GM21737 (cell line): Measurements from ENCODE around the gene MAPT.

ENCODE experiments used
- ATAC-seq: cut with Tn5 transposase; IDR thresholded peaks from one replicate; pipeline ENCODE4 v1.9.1; 2021; ENCODE audit warnings: mild to moderate bottlenecking, moderate library complexity; ENCODE audit not compliant: unreplicated experiment

MAPT gene

DNA sequence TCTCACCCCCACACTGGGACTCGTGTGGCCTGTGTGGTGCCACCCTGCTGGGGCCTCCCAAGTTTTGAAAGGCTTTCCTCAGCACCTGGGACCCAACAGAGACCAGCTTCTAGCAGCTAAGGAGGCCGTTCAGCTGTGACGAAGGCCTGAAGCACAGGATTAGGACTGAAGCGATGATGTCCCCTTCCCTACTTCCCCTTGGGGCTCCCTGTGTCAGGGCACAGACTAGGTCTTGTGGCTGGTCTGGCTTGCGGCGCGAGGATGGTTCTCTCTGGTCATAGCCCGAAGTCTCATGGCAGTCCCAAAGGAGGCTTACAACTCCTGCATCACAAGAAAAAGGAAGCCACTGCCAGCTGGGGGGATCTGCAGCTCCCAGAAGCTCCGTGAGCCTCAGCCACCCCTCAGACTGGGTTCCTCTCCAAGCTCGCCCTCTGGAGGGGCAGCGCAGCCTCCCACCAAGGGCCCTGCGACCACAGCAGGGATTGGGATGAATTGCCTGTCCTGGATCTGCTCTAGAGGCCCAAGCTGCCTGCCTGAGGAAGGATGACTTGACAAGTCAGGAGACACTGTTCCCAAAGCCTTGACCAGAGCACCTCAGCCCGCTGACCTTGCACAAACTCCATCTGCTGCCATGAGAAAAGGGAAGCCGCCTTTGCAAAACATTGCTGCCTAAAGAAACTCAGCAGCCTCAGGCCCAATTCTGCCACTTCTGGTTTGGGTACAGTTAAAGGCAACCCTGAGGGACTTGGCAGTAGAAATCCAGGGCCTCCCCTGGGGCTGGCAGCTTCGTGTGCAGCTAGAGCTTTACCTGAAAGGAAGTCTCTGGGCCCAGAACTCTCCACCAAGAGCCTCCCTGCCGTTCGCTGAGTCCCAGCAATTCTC lies 132.1 kb downstream of the MAPT start:
- ATAC-seq = no peak

DNA sequence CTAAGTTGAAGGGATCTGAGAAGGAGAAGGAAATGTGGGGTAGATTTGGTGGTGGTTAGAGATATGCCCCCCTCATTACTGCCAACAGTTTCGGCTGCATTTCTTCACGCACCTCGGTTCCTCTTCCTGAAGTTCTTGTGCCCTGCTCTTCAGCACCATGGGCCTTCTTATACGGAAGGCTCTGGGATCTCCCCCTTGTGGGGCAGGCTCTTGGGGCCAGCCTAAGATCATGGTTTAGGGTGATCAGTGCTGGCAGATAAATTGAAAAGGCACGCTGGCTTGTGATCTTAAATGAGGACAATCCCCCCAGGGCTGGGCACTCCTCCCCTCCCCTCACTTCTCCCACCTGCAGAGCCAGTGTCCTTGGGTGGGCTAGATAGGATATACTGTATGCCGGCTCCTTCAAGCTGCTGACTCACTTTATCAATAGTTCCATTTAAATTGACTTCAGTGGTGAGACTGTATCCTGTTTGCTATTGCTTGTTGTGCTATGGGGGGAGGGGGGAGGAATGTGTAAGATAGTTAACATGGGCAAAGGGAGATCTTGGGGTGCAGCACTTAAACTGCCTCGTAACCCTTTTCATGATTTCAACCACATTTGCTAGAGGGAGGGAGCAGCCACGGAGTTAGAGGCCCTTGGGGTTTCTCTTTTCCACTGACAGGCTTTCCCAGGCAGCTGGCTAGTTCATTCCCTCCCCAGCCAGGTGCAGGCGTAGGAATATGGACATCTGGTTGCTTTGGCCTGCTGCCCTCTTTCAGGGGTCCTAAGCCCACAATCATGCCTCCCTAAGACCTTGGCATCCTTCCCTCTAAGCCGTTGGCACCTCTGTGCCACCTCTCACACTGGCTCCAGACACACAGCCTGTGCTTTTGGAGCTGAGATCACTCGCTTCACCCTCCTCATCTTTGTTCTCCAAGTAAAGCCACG lies 133.0 kb downstream of the MAPT start:
- no peak for ATAC-seq

DNA sequence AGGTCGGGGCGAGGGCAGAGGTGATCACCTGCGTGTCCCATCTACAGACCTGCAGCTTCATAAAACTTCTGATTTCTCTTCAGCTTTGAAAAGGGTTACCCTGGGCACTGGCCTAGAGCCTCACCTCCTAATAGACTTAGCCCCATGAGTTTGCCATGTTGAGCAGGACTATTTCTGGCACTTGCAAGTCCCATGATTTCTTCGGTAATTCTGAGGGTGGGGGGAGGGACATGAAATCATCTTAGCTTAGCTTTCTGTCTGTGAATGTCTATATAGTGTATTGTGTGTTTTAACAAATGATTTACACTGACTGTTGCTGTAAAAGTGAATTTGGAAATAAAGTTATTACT lies 133.6 kb downstream of the MAPT start:
- ATAC-seq = no peak

DNA sequence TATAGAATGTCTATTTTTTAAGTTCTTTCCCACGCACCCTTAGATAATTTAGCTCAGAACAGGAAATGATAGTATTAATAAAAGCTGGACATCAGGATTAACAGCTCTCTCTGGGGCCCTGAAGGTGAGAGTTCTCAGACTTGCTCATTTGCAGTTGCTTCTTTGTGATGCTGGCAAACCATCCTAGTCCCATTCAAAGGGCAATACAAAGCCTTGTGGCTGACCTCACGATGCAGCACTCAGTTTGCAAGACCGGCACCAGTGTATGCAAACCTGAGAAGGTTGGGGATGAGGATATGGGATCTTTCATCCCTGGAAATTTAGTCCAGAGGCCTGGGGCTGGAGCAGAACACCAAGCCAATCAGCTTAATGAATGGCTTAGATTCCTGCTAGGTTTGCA lies 134.0 kb downstream of the MAPT start:
- no peak for ATAC-seq

DNA sequence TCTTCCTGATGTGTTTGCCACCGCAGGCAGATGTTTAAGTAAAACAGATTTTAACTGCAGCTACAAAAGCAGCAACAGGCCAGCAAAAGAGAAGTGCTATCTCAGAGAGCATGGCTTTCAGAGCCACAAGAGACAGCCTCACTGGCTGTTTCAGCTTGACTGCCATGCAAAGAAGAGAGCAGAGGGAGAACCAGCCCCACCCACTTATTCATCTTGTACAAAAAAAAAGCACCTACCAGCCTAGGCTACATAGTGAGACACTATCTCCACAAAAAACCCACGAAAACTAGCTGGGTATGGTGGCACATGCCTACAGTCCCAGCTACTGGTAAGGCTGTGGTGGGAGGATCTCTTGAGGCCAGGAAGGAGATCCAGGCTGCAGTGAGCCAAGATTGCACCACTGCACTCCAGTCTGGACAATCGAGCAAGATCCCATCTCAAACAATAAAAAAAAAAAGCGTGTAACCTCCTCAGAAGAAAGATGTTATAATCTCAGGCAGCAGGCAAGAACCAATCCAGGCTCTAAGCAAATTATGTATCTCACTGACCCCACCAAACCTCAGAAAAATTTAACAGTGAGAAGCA lies 134.7 kb downstream of the MAPT start:
- no peak for ATAC-seq

DNA sequence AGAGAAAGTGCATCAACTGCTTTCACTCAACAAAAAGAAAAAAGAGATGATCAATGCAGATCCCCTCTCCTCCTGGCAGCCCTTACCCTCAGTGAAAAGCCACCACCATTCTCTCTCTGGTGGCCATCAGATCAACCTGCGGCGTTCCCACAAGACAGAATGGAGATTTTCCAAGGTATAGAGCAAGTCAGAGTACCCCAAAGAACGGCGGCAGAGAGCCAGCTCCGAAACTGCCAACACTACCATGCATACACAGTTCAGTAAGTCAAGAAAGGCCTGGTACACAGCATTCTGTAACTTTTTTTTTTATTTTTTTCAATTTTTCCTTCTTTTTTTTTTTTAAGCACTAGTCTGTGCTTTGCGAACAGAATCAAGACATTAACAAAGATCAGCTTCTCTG lies 135.3 kb downstream of the MAPT start:
- no peak for ATAC-seq

DNA sequence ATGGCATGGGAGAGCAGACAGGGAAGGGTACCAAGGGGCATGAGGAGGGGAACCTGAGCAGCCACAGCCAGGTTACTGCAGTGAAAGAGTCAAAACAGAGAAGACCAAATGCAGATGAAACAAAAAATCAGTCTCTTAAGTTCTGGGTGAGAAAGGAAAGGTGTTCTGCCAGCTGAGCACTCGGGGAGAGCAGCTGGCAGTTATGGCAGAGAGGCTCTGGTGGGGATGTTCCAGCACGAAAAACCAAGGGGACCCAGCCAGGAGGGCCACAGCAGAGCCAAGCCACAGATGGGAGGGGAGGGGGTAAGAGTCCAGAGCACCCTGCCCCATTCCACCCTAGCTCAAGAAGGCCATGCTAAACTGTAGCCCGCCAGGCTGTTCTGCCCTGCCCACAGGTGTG lies 136.4 kb downstream of the MAPT start:
- ATAC-seq = no peak

DNA sequence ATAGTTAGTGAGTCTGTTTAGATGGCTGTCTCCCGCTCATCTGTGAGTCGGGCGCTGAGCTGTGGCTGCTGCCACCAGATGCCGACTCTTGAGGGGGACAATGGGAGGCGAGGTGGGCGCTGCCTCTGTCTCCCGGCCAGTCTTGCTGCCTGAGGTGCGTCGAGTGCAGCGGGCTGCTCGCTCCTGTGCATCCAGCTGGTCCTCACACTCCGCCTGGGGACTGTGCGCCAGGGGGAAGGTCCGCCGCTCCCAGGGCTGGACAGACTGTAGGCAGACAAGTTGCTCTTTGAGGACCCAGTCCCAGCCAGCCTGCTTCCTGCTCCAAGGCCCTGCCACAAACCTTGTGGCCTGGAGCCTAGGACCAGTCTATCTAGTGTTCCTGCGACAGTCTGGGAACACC lies 137.1 kb downstream of the MAPT start:
- ATAC-seq = no peak

DNA sequence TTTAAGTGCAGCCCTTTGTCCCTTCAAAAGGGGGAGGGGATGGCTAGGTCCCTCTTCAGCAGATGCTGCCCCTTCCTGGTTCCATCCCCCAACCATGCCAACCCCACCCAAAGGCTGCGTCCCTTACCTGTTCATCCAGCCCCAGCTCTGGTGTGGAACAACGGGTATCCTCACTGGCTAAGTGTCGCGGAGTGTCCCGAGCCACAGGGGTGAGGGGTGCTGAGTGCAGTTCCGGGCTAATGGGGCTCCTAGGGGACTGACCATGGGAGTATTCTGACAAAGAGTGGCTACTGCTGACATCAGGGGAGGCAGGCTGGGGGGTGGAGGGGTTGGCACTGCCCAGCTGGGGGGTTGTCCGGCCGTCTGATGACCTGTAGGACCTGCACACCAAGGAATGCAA lies 137.6 kb downstream of the MAPT start:
- no peak for ATAC-seq

DNA sequence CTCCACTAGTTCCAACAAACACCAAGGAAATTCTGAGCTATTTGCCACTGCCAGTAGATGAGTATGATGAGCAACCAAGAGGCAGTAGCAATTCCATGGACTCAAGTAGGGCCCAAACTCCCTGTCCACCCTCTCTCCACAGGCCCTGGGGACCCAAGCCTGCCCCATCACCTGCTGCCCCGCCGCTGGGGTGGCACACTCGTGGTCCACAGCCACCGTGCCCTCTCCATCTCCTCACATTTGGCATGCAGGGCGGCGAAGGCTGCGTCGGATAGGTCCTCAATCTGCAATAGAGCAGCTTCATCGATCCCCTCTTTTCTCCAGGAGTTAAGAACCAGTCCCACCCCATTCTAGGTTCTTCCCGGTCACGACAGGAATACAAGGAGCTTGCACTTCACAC lies 138.6 kb downstream of the MAPT start:
- ATAC-seq = no peak

DNA sequence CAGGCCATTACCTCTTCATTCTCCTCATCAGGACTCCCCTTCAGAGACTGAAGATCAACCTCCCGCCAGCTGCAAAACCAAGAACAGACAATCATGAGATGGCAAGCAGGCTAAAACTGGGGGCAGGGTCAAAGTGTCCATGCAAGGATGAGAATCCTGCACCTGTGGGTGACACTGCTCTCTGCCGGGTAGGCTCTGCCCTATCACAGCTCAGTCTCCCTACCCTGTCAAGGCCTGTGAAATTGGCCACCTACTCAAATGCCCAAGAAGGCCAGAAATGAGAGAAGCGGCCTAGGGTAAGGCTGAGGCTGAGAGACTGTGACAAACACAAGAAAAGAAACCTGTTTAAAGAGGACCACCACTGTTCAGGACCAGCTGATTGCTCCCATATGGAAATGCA lies 139.0 kb downstream of the MAPT start:
- no peak for ATAC-seq

DNA sequence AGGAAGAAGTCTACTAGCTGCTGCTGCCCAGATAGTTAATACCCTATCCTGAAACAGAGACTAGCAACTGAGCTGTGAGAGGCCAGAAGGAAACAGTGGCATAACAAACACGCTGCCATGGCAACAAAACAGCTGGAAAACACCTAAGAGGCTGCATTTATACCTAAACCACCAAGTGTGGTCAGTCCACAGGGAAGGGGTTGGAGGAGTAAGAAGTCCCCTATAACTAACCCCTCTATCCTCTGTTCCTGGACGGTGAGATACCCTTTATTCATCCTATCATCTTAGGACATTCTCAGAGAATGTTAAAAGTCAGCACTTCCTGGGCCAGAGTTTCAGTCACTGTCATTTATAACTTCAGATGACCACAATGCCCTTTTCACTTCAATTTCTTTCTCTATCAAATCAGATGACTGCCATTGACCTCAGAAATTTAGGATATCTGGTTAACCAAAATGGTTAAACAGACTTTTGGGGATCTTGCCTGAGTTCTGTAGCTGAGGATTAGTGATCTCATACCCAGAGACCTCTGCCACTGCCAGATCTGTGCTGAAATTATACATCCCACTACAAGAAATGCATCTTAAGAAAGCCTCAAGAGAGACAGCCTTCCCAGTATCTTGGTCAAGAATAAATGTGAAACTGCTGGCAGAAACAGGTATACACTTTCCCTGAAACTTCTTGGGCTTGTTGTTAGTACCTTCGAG lies 140.9 kb downstream of the MAPT start:
- no peak for ATAC-seq

DNA sequence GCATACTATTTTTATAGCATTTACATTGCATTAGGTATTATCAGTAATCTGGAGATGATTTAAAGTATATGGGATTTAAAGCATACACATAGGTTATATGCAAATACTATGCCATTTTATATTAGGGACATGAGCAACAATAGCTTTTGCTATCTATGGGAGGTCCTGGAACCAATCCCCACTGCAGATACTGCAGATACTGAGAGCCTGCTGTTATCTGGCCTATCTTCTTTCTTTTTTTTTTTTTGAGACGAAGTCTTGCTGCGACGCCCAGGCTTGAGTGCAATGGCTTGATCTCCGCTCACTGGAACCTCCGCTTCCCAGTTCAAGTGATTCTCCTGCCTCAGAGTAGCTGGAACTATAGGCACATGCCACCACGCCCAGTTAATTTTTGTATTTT lies 142.1 kb downstream of the MAPT start:
- ATAC-seq = no peak

DNA sequence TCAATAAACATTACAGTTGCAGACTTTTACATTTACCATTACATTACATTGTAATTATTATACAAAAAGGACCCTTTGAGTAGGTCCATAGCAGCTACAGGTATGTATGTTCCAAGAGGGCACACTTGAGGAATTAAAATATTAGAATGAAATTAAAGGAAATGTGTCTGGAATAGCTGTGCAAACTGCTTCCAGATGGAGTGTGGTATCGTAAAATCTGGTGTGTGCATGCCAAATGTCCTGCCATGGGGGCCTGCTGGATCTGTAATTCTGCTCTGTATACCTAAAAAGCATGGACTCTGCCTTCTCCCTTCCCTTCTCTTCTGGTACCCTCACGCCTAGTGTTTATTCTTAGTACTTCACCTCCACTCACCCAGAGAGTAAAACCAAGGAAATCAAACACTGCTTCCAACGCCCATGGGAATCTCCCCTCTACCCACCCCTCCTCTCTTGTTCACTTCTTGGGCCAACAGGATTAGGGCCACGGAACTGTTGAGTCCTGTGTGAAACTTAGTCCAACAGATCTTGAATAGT lies 143.4 kb downstream of the MAPT start:
- no peak for ATAC-seq

DNA sequence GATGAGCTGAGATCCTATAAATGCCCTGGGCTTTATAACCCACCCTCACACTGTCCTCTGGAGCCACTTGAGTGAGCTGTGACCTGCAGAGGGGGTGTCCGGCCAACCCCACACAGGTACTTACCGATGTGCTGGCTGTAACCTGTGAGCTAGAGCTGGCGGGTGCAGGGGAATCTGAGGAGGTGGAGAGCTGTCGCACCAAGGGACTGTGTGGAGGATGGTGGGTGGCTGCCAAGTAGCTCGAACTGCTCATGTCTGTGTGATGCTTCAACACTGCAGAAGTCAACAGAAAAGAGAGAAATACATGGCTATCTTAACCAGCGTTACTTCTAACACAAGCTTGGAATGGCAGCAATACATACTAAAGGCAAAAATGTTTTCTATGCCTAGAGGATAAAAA lies 144.1 kb downstream of the MAPT start:
- ATAC-seq = no peak

DNA sequence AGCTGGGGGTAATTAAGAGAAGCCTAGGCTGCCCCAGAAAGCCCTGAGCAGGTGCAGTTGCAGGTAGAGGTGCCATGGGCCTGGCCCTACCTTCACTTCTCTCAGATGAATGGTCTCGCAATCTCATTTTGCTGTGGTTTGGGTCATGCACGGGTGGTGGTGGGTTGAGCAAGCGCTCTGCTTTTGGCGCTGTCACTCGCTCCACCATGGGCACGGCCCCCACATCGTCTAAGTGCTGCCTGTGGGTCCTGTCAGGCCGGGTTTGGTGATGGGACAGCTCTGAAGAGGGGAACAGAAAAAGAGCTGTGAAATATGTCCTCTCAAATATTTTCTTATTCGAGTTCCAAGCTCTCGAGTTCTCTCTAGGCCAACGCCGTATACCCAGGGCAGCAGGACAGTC lies 144.6 kb downstream of the MAPT start:
- ATAC-seq = no peak

DNA sequence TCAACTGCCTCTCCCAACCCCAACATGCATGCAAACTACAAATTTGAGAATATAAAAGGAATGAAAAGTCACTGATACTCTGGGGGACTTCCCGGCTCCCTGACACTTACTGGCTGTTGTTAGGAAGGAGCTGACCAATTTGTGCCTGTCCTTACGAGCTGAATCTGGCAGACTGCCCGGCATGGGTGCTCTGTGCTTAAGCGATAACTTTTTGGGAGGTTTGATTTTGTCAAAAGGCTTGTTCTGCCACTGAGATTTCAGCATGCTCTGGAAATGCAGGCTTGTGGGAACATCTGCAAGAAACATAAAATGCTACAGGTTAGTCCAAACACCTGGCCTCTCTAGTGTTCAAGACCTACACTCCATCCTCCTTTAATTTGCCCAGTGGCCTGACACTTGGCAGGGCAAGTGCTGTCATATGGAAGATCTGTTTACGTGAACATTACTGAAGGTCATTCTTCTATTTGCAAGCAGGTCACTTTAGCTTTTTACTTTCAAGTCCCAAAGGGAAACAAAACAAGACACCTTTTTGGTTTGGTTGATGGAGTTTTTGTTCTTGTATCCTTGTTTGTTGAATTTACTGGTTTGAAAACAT lies 145.3 kb downstream of the MAPT start:
- ATAC-seq = no peak

DNA sequence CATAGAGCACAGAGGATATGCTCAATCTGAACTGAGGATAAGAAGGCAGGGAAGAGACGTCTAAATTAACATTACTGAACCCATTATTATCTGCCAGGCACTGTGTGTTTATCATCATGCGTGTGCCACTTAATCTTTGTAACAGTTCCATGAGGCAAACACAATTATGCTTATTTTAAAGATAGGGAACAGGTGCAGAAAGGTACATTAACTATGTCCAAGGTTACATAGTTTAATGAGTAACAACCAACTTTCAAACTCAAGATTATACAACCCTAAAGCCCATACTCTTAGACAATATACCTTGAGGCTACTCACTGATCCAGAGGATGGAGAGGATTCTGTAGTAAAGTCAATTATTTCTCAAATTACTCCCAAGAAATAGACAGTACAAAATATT lies 147.9 kb downstream of the MAPT start:
- no peak for ATAC-seq

DNA sequence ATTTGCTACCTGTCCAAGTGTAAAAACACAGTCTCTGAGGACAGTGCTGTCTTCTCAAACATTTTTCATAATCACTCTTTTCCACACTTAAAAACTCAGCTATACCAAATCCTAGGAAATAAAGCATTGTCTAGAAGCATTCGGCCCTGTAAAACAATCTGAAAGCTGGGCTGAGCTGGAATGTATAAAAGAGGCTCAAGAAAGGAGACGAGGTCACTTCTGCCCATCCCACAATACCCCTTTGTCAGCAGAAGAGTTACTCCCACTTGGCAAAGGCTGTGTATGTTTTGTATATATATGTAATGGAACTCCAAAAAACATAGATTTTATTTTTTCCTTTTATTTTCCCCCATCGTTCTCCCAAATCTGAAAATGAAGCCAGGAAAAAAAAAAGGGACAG lies 148.6 kb downstream of the MAPT start:
- no peak for ATAC-seq

DNA sequence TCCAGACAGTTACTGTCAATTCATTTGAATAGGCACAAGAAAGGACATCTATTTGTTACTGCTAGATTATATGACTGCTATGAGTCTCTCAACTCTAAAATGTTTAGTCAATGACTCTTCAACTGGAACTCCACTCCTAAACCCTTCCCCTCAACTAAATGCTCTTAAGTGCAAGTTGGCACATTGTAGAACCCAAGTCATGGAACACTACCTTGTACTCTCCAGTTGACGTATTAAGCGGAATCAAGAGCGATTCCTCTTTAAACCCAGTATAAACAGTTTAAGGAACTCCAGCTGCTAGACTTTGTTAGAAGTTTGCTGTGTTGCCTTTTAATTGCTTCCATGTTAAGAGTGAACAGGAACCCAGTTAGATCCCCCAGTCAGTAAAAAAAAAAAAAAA lies 149.3 kb downstream of the MAPT start:
- no peak for ATAC-seq
